DMS79 treated with DMSO at 0.1 percent for 48 hours (cell line): ENCODE data around the gene MAD1L1.

Experiments
- DNase-seq: peaks from one replicate; lab custom pipeline; 2025; lab: John Stamatoyannopoulos, UW

Gene MAD1L1

GRCh38 chr7:2118056-2118455 is 114.7 kb downstream of the MAD1L1 start:
- no peak for DNase-seq

GRCh38 chr7:2117646-2118045 is 115.1 kb downstream of the MAD1L1 start:
- no peak for DNase-seq

- DNase-seq, result peak; percentile 34
These were observed 115.7 kb downstream of the MAD1L1 start for GRCh38 chr7:2116989-2117591.

- no peak for DNase-seq
These were observed 116.3 kb downstream of the MAD1L1 start for GRCh38 chr7:2116448-2116810.

- peak; percentile 58 for DNase-seq
These were observed 116.8 kb downstream of the MAD1L1 start for GRCh38 chr7:2115760-2116447.

- DNase-seq, result no peak
These were observed 117.6 kb downstream of the MAD1L1 start for GRCh38 chr7:2114926-2115759.

GRCh38 chr7:2114052-2114451 is 118.7 kb downstream of the MAD1L1 start:
- DNase-seq, result no peak

- no peak for DNase-seq
These were observed 120.2 kb downstream of the MAD1L1 start for GRCh38 chr7:2112261-2113198.

- no peak for DNase-seq
These were observed 121.2 kb downstream of the MAD1L1 start for GRCh38 chr7:2111568-2111967.

GRCh38 chr7:2110610-2111396 is 121.9 kb downstream of the MAD1L1 start:
- no peak for DNase-seq

- DNase-seq, result no peak
These were observed 122.7 kb downstream of the MAD1L1 start for GRCh38 chr7:2109936-2110609.

GRCh38 chr7:2109251-2109872 is 123.4 kb downstream of the MAD1L1 start:
- no peak for DNase-seq

GRCh38 chr7:2108501-2109250 is 124.1 kb downstream of the MAD1L1 start:
- peak; percentile 44 for DNase-seq

- DNase-seq, result peak; percentile 44
These were observed 124.7 kb downstream of the MAD1L1 start for GRCh38 chr7:2108071-2108455.

- DNase-seq, result peak; percentile 32
These were observed 125.2 kb downstream of the MAD1L1 start for GRCh38 chr7:2107386-2108070.

GRCh38 chr7:2106924-2107323 is 125.8 kb downstream of the MAD1L1 start:
- peak; percentile 71 for DNase-seq

- no peak for DNase-seq
These were observed 126.3 kb downstream of the MAD1L1 start for GRCh38 chr7:2106440-2106839.

GRCh38 chr7:2105917-2106316 is 126.8 kb downstream of the MAD1L1 start:
- DNase-seq, result no peak

GRCh38 chr7:2105280-2105679 is 127.5 kb downstream of the MAD1L1 start:
- no peak for DNase-seq
